Right lobe of liver (tissue), 4 donors: ENCODE measurements around the gene KIF5C.

Experiments
- CTCF ChIP-seq, 4 donors: fragments of 200-600 bp in 3 of 4; fragments of 450-650 bp in 1 of 4; IDR thresholded peaks; one replicate each; pipeline versions ENCODE4 v1.5.1 to v1.8.0; 2016 to 2022; ENCODE audit warnings: antibody characterized with exemption in 4 of 4, mild to moderate bottlenecking in 2 of 4
- POLR2A ChIP-seq: fragments of 450-650 bp; IDR thresholded peaks from one replicate; pipeline ENCODE4 v1.6.1; 2017; ENCODE audit warnings: antibody characterized with exemption, mild to moderate bottlenecking
- donor health status: DM: no; HTN: no; CAD: no.
- donor health status: DM: no; HTN: no; CAD: no.
- donor health status: DM: no; HTN: yes; CAD: no.

GRCh38 chr2:148944536-148944935, 69.5 kb downstream of the KIF5C start:
- TF ChIP-seq CTCF (IDR thresholded peaks at IDR 0.05) (no peak), POLR2A (no peak)
